Nucleus accumbens (tissue), 56 donors: Measurements from ENCODE around the gene CCNH.

Source experiments
- DNase-seq, 56 donors: peaks; one replicate each; lab custom pipeline; 2025; lab: John Stamatoyannopoulos, UW

The CCNH gene

GRCh38 chr5:87404359-87404758 lies 8.4 kb downstream of the CCNH start:
- DNase-seq: no peak

GRCh38 chr5:87403899-87404298 lies 8.8 kb downstream of the CCNH start:
- DNase-seq: no peak

GRCh38 chr5:87403409-87403808 lies 9.3 kb downstream of the CCNH start:
- DNase-seq: no peak

GRCh38 chr5:87401626-87402025 lies 11.1 kb downstream of the CCNH start:
- DNase-seq: no peak

GRCh38 chr5:87400305-87400899 lies 12.3 kb downstream of the CCNH start:
- no peak for DNase-seq

- DNase-seq: no peak
These were observed 13.0 kb downstream of the CCNH start for GRCh38 chr5:87399720-87400119.

GRCh38 chr5:87398981-87399614 lies 13.6 kb downstream of the CCNH start:
- no peak for DNase-seq

GRCh38 chr5:87394411-87395165 lies 18.1 kb downstream of the CCNH start:
- no peak for DNase-seq

GRCh38 chr5:87393331-87393730 lies 19.4 kb downstream of the CCNH start:
- no peak for DNase-seq

GRCh38 chr5:87392801-87393200 lies 19.9 kb downstream of the CCNH start:
- no peak for DNase-seq

- DNase-seq: no peak
These were observed 20.6 kb downstream of the CCNH start for GRCh38 chr5:87392170-87392569.

- no peak for DNase-seq
These were observed 22.0 kb downstream of the CCNH start for GRCh38 chr5:87390576-87391199.

- DNase-seq: no peak
These were observed 22.7 kb downstream of the CCNH start for GRCh38 chr5:87390075-87390474.

- DNase-seq: no peak
These were observed 23.3 kb downstream of the CCNH start for GRCh38 chr5:87389296-87390034.

GRCh38 chr5:87388129-87388528 lies 24.6 kb downstream of the CCNH start:
- DNase-seq: no peak

- DNase-seq: no peak
These were observed 26.9 kb downstream of the CCNH start for GRCh38 chr5:87385802-87386201.

GRCh38 chr5:87383216-87383615 lies 29.5 kb downstream of the CCNH start:
- DNase-seq: no peak

- no peak for DNase-seq
These were observed 30.5 kb downstream of the CCNH start for GRCh38 chr5:87382224-87382623.

GRCh38 chr5:87372705-87373104 lies 40.0 kb downstream of the CCNH start:
- no peak for DNase-seq

GRCh38 chr5:87369431-87369830 lies 43.3 kb downstream of the CCNH start:
- DNase-seq: no peak

GRCh38 chr5:87368601-87369000 lies 44.1 kb downstream of the CCNH start:
- DNase-seq: no peak
